Vagina (tissue), 2 donors: ENCODE data around the gene PHF23. TPM values are rescaled to one million over a fixed set of nuclear protein-coding genes. Genes with fewer than 3 reads are reported as not detected.
A peak's percentile ranks its signal among the peaks of the same experiment; 100 is the strongest.

Experiments used
- DNase-seq, 2 donors: peaks; one replicate each; pipeline ENCODE4 v3.0.0-alpha.2; 2017; ENCODE audit errors: extremely low spot score in 2 of 2
- H3K27ac ChIP-seq: fragments of 200-600 bp; sonication (generic); one replicate; pipeline ENCODE4 v1.5.1; 2019
- H3K27me3 ChIP-seq: fragments of 200-600 bp; sonication (generic); one replicate; pipeline ENCODE4 v1.5.1; 2019
- H3K36me3 ChIP-seq, 2 donors: fragments of 200-600 bp; sonication (generic); one replicate each; pipeline ENCODE4 v1.5.1; 2017 to 2019
- H3K4me1 ChIP-seq: fragments of 200-600 bp; sonication (generic); one replicate; pipeline ENCODE4 v1.5.1; 2019
- H3K4me3 ChIP-seq, 2 donors: fragments of 200-600 bp; sonication (generic); 1 replicate in 1 of 2; 2 replicates in 1 of 2; pipeline ENCODE4 v1.5.1; 2016 to 2019
- H3K9me3 ChIP-seq: fragments of 200-600 bp; sonication (generic); one replicate; pipeline ENCODE4 v1.5.1; 2019
- CTCF ChIP-seq, 3 experiments: fragments of 450-650 bp in 2 of 3; fragments of 200-600 bp in 1 of 3; sonication (generic) in 1 of 3; IDR thresholded peaks; one replicate each; pipeline ENCODE4 v1.5.1; 2017 to 2019; ENCODE audit warnings: antibody characterized with exemption in 3 of 3, mild to moderate bottlenecking in 2 of 3, moderate library complexity in 2 of 3
- POLR2A ChIP-seq, 2 donors: fragments of 450-650 bp; IDR thresholded peaks; one replicate each; pipeline ENCODE4 v1.6.1; 2017; ENCODE audit warnings: antibody characterized with exemption in 2 of 2, mild to moderate bottlenecking in 2 of 2, moderate library complexity in 2 of 2
- POLR2AphosphoS5 ChIP-seq, 2 donors: sonication (generic); formaldehyde crosslinking; IDR thresholded peaks; one replicate each; pipeline ENCODE4 v1.9.0; 2017; ENCODE audit warnings: antibody characterized with exemption in 2 of 2, mild to moderate bottlenecking in 2 of 2, low read depth in 1 of 2; ENCODE audit not compliant: insufficient read depth in 1 of 2
- intact Hi-C: fragments of 100-400 bp; cut with DNase I; formaldehyde crosslinking; loops from one replicate; pipeline ENCODE4 v1.15.1; 2023
- microRNA counts, 2 donors: library from miRNA; unstranded; fragments of <30 nt; microRNA quantifications; one replicate each; lab custom pipeline; 2016 to 2017
- microRNA-seq: library from miRNA; unstranded; fragments of <30 nt; microRNA quantifications from one replicate; pipeline ENCODE4, GENCODE V29; 2017; ENCODE audit warnings: borderline number of aligned reads, borderline replicate concordance
- small RNA-seq: library from RNA; depleted of rRNA; stranded (forward); fragments of <200 nt; gene quantifications from one replicate; pipeline ENCODE3, GENCODE V24; 2016
- total RNA-seq: library from RNA; depleted of rRNA; stranded (reverse); fragments of >200 nt; gene quantifications from one replicate; pipeline ENCODE4 v1.2.3, GENCODE V29; 2016

PHF23 gene
- total RNA-seq, 1 donor from 2014 or later = 24.8 TPM

- intact Hi-C loops = no loop called here
- Histone ChIP-seq H3K4me1 (no peaks in the 10 kb centered on the region), H3K9me3 (no peaks in the 10 kb centered on the region), H3K4me3 (no peak overlapping the region), H3K27ac (no peak overlapping the region), H3K36me3 (peaks cover 0 to 37% of the 10 kb centered on the region in 2 donors), H3K27me3 (no peaks in the 10 kb centered on the region)
- TF ChIP-seq POLR2A (IDR thresholded peaks at IDR 0.05) = no peak
- no peak for TF ChIP-seq CTCF (IDR thresholded peaks at IDR 0.05)
- TF ChIP-seq POLR2AphosphoS5 (IDR thresholded peaks at IDR 0.05; ENCODE audit: insufficient read depth in 1 of 2, low read depth in 1 of 2) = no peak
- DNase-seq = no peak
Observed at GRCh38 chr17:7191571-7192270, 47.5 kb downstream of the PHF23 start.

GRCh38 chr17:7191069-7191468 is 48.2 kb downstream of the PHF23 start:
- peaks cover 0 to 30% of the 10 kb centered on the region in 2 donors for H3K36me3 ChIP-seq
- no peaks in the 10 kb centered on the region for H3K9me3 ChIP-seq
- no peaks in the 10 kb centered on the region for H3K4me1 ChIP-seq
- no peak overlapping the region for H3K4me3 ChIP-seq
- DNase-seq = no peak
- no peaks in the 10 kb centered on the region for H3K27me3 ChIP-seq
- intact Hi-C loops = no loop called here
- TF ChIP-seq POLR2AphosphoS5 (IDR thresholded peaks at IDR 0.05; ENCODE audit: insufficient read depth in 1 of 2, low read depth in 1 of 2) (no peak), CTCF (IDR thresholded peaks at IDR 0.05) (no peak), POLR2A (IDR thresholded peaks at IDR 0.05) (no peak)
- no peak overlapping the region for H3K27ac ChIP-seq

- no peaks in the 10 kb centered on the region for H3K27me3 ChIP-seq
- H3K4me1 ChIP-seq = no peaks in the 10 kb centered on the region
- H3K36me3 ChIP-seq = peaks cover 0 to 26% of the 10 kb centered on the region in 2 donors
- DNase-seq = no peak
- no peak overlapping the region for H3K27ac ChIP-seq
- no peak overlapping the region for H3K4me3 ChIP-seq
- TF ChIP-seq POLR2AphosphoS5 (IDR thresholded peaks at IDR 0.05; ENCODE audit: insufficient read depth in 1 of 2, low read depth in 1 of 2) (no peak), POLR2A (IDR thresholded peaks at IDR 0.05) (no peak), CTCF (IDR thresholded peaks at IDR 0.05) (no peak)
- intact Hi-C loops = no loop called here
- H3K9me3 ChIP-seq = no peaks in the 10 kb centered on the region
Observed at GRCh38 chr17:7190276-7190917, 48.9 kb downstream of the PHF23 start.

GRCh38 chr17:7186241-7186640 is 53.0 kb downstream of the PHF23 start:
- TF ChIP-seq POLR2A (IDR thresholded peaks at IDR 0.05) (no peak), CTCF (IDR thresholded peaks at IDR 0.05) (no peak), POLR2AphosphoS5 (IDR thresholded peaks at IDR 0.05; ENCODE audit: insufficient read depth in 1 of 2, low read depth in 1 of 2) (no peak)

More at GRCh38 chr17:7186241-7186640, 53.0 kb downstream of the PHF23 start:
- DNase-seq = no peak
- H3K27me3 ChIP-seq = no peaks in the 10 kb centered on the region
- no peaks in the 10 kb centered on the region for H3K9me3 ChIP-seq
- no peak overlapping the region for H3K4me3 ChIP-seq
- H3K36me3 ChIP-seq = peaks cover 0 to 10% of the 10 kb centered on the region in 2 donors
- intact Hi-C loops = no loop called here
- no peaks in the 10 kb centered on the region for H3K4me1 ChIP-seq
- H3K27ac ChIP-seq = no peak overlapping the region

MicroRNA genes within 50 kb of the gene (microRNA counts, 767-probe panel; counts per million panel counts)
- microRNA hsa-miR-324-3p (lab: Ali Mortazavi, UCI) = 238 to 261 counts per million in 2 donors
- microRNA hsa-miR-324-5p (lab: Ali Mortazavi, UCI) = 1,257 to 4,378 counts per million in 2 donors

Small RNAs within 50 kb of the gene (microRNA-seq; reads per million reads assigned to microRNA genes)
- gene MIR324 = 1,223 reads per million, percentile 81 among the genes with 10 or more reads in this experiment

Small RNAs within 50 kb of the gene (small RNA-seq; reads per million reads assigned to genes)
- gene AC120057.4 (not detected), gene MIR324 (5.3 reads per million, percentile 88 among the genes with 10 or more reads in this experiment), gene RF00019 (not detected)

Other genes starting within 250 kb of the PHF23 start
- 16.0 TPM for gene ALOX12, start 243.4 kb downstream of the PHF23 start, total RNA-seq
- 155 TPM for gene RNASEK, start 226.8 kb downstream of the PHF23 start, total RNA-seq
- gene BCL6B, start 216.4 kb downstream of the PHF23 start, total RNA-seq = 10.1 TPM
- gene SLC16A13, start 203.4 kb downstream of the PHF23 start, total RNA-seq = 2.0 TPM
- gene SLC16A11, start 195.4 kb downstream of the PHF23 start, total RNA-seq = not detected
- gene CLEC10A, start 159.2 kb downstream of the PHF23 start, total RNA-seq = 3.7 TPM
- gene ASGR2, start 124.6 kb downstream of the PHF23 start, total RNA-seq = 2.7 TPM
- gene ASGR1, start 60.1 kb downstream of the PHF23 start, total RNA-seq = 2.5 TPM
- gene DLG4, start 19.6 kb downstream of the PHF23 start, total RNA-seq = 23.3 TPM
- gene ACADVL, start 19.5 kb downstream of the PHF23 start, total RNA-seq = 957 TPM
- 53.0 TPM for gene DVL2, start 4.9 kb downstream of the PHF23 start, total RNA-seq
- gene GABARAP, start 3.0 kb upstream of the PHF23 start, total RNA-seq = 395 TPM
- 64.6 TPM for gene CTDNEP1, start 12.3 kb upstream of the PHF23 start, total RNA-seq
- 30.9 TPM for gene ELP5, start 12.8 kb upstream of the PHF23 start, total RNA-seq
- gene CLDN7, start 23.0 kb upstream of the PHF23 start, total RNA-seq = 75.9 TPM
- gene SLC2A4, start 42.3 kb upstream of the PHF23 start, total RNA-seq = 3.2 TPM
- gene YBX2, start 55.2 kb upstream of the PHF23 start, total RNA-seq = 0.25 TPM
- gene EIF5A, start 68.2 kb upstream of the PHF23 start, total RNA-seq = 238 TPM
- gene GPS2, start 75.9 kb upstream of the PHF23 start, total RNA-seq = 51.1 TPM
- gene NEURL4, start 89.9 kb upstream of the PHF23 start, total RNA-seq = 22.6 TPM
- gene ACAP1, start 97.1 kb upstream of the PHF23 start, total RNA-seq = 7.6 TPM
- gene KCTD11, start 112.7 kb upstream of the PHF23 start, total RNA-seq = 12.5 TPM
- not detected for gene TMEM95, start 115.7 kb upstream of the PHF23 start, total RNA-seq
- gene TNK1, start 141.6 kb upstream of the PHF23 start, total RNA-seq = 10.1 TPM
- gene PLSCR3, start 155.1 kb upstream of the PHF23 start, total RNA-seq = 37.1 TPM
- gene TMEM256, start 164.6 kb upstream of the PHF23 start, total RNA-seq = 118 TPM
- gene NLGN2, start 168.4 kb upstream of the PHF23 start, total RNA-seq = 25.5 TPM
- not detected for gene SPEM1, start 180.9 kb upstream of the PHF23 start, total RNA-seq
- not detected for gene SPEM2, start 186.2 kb upstream of the PHF23 start, total RNA-seq
- not detected for gene SPEM3, start 189.4 kb upstream of the PHF23 start, total RNA-seq
- gene TMEM102, start 196.0 kb upstream of the PHF23 start, total RNA-seq = 9.8 TPM
- gene FGF11, start 200.1 kb upstream of the PHF23 start, total RNA-seq = 10.8 TPM
- gene CHRNB1, start 205.6 kb upstream of the PHF23 start, total RNA-seq = 5.9 TPM
- 38.1 TPM for gene ZBTB4, start 240.2 kb upstream of the PHF23 start, total RNA-seq
- gene SLC35G6, start 242.0 kb upstream of the PHF23 start, total RNA-seq = not detected
- gene POLR2A, start 244.9 kb upstream of the PHF23 start, total RNA-seq = 118 TPM